Epithelial cell of proximal tubule (primary cell): ENCODE data around the gene CCSER1. TPM values are rescaled to one million over a fixed set of nuclear protein-coding genes. Genes with fewer than 3 reads are reported as not detected.
A peak's percentile ranks its signal among the peaks of the same experiment; 100 is the strongest.

Experiments used
- DNase-seq: peaks from one replicate; pipeline ENCODE4 v3.0.0-alpha.2; 2011; ENCODE audit warnings: low read depth
- H3K4me3 ChIP-seq: 2 replicates; pipeline ENCODE4 v1.5.1; 2011; ENCODE audit warnings: low read depth, mild to moderate bottlenecking, low read length
- total RNA-seq: library from RNA; depleted of rRNA; stranded (reverse); fragments of >200 nt; gene quantifications from 2 replicates; pipeline ENCODE4 v1.2.3, GENCODE V29; 2015
- TF ChIP-seq, protein P1 (sequence below): conservative IDR thresholded peaks from 2 replicates; pipeline ENCODE4 v1.5.1; 2012; ENCODE audit warnings: low read depth, mild to moderate bottlenecking, low read length

CCSER1 gene
- total RNA-seq, 1 donor from 2014 or later, result not detected

DNA sequence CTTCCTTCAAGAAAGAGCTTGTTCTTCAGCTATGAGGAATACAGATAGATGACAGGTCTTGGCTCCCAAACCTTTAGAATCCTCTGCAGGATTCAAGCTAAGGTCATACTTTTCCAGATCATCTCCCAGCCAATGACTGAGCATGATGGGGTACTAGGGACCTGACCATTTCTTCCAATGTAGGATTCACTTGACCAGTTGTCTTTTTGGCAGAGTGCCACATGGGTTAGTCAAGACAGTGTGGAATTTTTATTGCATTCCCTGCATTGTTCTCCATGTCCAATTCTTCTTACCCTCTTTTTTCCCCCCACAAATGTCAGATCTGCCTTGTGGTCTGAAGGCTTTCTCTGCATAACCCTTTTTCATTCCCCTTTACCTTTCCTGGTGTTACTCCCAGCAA lies 99.5 kb downstream of the CCSER1 start:
- TF ChIP-seq, protein P1, sequence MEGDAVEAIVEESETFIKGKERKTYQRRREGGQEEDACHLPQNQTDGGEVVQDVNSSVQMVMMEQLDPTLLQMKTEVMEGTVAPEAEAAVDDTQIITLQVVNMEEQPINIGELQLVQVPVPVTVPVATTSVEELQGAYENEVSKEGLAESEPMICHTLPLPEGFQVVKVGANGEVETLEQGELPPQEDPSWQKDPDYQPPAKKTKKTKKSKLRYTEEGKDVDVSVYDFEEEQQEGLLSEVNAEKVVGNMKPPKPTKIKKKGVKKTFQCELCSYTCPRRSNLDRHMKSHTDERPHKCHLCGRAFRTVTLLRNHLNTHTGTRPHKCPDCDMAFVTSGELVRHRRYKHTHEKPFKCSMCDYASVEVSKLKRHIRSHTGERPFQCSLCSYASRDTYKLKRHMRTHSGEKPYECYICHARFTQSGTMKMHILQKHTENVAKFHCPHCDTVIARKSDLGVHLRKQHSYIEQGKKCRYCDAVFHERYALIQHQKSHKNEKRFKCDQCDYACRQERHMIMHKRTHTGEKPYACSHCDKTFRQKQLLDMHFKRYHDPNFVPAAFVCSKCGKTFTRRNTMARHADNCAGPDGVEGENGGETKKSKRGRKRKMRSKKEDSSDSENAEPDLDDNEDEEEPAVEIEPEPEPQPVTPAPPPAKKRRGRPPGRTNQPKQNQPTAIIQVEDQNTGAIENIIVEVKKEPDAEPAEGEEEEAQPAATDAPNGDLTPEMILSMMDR, result no peak
- H3K4me3 ChIP-seq, result no peak overlapping the region
- DNase-seq, result peak; percentile 85

DNA sequence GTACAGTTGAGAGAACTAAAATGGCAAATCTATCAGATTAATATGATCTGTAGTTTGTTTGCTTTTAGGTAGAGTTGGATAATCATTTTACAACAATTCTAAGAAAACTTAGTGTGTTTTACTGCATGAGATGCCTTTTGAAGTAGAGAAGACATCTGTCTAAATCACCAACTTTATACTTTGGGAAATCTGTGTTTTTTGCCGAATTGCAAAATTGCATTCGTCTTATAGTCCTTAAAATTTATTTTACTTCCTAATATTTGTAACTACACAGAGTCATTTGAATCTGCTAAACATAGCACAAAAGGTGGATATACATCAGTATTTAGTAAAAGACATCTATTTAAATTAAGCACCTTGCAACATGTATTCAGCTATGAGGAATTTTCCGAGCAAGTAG lies 100.0 kb downstream of the CCSER1 start:
- H3K4me3 ChIP-seq, result no peak overlapping the region
- DNase-seq, result no peak
- TF ChIP-seq, protein P1, result no peak

GRCh38 chr4:90234916-90235547 lies 107.8 kb downstream of the CCSER1 start:
- TF ChIP-seq, protein P1, result no peak
- no peak overlapping the region for H3K4me3 ChIP-seq
- no peak for DNase-seq

DNA sequence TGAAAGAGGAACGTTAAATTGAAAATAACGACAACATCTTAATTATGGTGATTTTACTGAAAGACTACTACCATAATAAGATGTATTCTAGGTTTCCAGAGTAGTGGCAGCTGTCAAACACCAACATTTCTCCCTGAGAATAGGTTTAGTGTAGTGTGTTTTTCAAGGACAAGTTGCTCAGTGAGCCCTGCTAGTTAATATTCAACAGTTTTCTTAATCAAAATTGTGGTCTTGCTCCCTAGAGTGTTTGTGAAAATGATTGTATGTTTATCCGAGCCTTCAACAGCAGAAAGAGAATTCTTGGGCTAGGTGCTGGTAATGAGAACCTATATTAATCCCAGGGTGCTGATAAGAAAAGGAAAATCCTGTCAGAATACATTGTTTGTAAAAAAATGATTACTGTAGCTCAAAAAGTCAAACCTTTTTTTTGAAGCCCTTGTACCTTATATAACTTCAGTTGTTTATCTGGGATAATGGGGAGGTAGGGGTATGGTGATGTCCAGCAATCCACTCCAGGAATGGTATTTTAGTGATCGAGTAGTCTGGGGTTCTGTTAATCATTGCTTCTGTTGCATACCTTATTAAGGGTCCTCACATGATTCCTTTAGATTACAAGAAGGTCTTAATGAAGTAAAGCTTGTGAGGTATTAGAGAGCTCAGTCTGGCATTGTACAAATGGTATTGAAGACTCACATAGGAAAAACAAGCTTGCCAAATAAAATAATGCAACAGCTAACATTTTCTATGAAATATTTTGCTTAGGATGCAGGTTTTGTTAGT lies 110.7 kb downstream of the CCSER1 start:
- TF ChIP-seq, protein P1, result no peak
- H3K4me3 ChIP-seq, result no peak overlapping the region
- no peak for DNase-seq

DNA sequence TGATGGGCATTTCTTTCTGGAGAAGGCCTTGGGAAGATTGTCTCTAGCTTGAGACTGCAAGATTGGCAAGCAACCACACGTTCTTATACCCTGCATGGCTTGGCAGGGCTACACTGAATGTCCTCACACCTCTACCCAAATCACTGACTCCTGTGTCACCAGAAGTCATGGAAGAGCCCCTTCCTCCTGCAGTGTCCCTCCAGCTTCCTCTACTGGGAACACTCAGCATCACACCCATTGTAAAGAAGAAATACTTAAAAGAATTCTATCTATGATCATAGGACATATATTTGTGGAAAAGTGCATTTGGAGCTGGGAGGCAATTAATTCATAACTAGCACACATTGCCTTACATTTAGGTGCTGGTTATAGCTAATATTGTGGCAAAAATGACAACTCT lies 113.1 kb downstream of the CCSER1 start:
- TF ChIP-seq, protein P1, result no peak
- DNase-seq, result no peak
- no peak overlapping the region for H3K4me3 ChIP-seq

DNA sequence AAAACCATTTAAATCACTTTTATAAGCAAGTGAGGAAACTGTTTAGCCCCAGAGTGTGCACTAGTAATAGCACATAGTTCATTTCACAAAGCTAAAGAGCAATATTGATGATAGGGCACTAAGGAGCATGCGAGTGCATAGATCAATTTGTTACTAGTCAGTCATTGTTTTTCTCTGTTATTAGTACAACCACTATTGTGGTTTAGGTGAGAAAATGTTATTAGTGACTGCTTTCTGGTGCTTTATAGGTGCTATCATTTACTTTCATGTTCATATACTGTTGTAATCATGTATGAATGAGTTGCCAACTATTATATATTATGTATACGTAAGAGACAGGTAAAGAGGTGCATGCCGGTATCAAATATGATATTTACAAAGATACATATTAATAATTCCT lies 113.8 kb downstream of the CCSER1 start:
- no peak overlapping the region for H3K4me3 ChIP-seq
- DNase-seq, result no peak
- TF ChIP-seq, protein P1, result no peak
